IPS-11a (cell line): ENCODE measurements around the gene SBF1.

Source experiments
- H3K4me3 ChIP-seq: one replicate; pipeline ENCODE4 v1.5.1; 2013; ENCODE audit warnings: low read depth, low read length, control low read depth

SBF1 gene

GRCh38 chr22:50507421-50507990 is 32.7 kb upstream of the SBF1 start, which contains the start of gene LMF2:
Gene LMF2 (minus strand): TSS chr22:50507702. CDS start chr22:50507675, 27 bp downstream.
- peak within 1 kb of the TSS; percentile 94 for H3K4me3 ChIP-seq

DNA sequence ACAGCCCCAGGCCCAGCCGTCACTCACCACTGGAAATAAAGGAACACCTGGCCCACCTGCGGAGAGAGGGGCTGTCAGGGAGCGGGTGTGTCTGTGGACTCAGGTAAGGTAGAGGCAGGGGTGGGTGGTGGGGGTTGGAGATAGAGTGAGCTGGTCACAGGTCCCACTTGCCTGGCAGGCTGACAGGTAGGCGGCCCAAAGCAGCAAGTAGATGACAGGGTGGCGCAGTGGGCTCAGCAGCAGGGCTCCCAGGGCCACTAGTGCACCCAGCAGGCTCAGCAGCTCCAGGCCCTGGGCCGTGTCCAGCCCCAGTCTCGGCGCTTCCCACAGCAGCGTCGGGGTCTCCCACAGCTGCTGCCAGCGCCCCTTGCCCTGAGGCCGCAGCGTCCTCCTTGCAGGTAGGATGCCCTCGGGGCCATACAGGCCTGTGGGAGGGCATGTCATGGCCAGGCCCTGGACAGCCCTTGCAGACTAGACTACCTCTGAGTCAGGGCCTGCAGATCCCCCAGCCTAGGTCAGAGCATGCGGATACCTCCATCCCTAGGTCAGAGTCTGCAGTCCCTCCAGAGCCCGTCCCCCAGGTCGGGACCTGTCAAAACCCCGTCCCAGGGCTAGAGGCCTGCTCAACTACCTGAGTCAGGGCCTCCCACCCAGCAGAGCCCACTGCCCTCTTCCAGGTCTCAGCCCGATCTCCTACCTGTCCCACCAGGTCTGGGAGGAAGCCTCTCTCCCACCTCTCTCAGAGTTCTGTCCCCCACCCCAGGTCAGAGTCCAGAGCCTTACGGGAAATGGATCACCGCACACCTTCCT is 32.0 kb upstream of the SBF1 start:
- peak overlapping the region; percentile 62 for H3K4me3 ChIP-seq

- H3K4me3 ChIP-seq = no peak overlapping the region
Observed at GRCh38 chr22:50505776-50506610, 31.2 kb upstream of the SBF1 start.

- no peak overlapping the region for H3K4me3 ChIP-seq
Observed at GRCh38 chr22:50505276-50505775, 30.5 kb upstream of the SBF1 start.

- H3K4me3 ChIP-seq = no peak overlapping the region
Observed at GRCh38 chr22:50504369-50505211, 29.8 kb upstream of the SBF1 start.

DNA sequence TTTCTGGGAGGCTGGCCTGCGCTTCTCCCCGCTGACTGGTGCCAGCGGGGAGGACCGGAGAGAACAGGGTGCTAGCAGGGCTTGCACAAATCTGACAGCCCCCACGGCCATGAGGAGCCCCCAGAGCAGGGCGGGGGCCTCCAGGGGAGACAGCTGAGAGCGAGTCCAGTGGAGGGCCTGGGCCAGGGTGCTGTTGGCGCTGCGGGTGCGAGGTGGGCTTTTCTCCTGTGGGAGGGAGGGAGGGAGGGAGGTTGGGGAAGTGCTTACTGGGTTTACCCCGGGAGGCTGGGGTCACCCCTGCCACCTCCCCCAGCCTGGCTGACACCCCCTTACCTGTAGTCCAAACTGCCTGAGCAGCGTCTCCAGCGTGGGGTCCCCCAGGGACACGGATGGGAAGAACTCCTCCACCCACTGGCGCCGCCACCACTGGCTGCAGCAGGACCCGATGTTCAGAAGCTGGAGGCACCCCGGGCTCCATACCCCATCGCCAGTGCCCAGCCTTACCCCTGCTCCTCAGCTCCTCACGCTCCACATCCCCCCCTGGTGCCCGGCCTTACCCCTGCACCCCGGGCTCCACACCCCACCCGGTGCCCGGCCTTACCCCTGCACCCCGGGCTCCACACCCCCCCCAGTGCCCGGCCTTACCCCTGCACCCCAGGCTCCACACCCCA is 28.8 kb upstream of the SBF1 start:
- no peak overlapping the region for H3K4me3 ChIP-seq

GRCh38 chr22:50502628-50503474 is 28.0 kb upstream of the SBF1 start:
- no peak overlapping the region for H3K4me3 ChIP-seq

GRCh38 chr22:50502096-50502495 is 27.3 kb upstream of the SBF1 start:
- H3K4me3 ChIP-seq = no peak overlapping the region

DNA sequence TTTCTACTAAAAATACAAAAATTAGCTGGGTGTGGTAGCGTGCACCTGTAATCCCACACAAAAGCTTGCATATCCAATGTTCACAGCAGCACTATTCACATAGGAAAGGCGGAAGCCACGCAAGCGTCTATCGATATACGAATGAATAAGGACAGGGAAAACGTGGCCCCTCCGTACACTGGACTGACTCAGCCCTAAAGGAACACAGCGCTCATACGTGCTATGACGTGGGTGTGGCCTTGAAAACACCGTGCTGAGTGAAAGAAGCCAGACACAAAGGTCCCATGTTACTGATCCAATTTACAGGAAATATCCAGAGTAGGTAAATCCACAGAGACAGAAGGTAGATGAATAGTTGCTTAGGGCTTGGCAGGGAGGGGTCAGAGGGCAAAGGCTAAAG is 25.6 kb upstream of the SBF1 start:
- no peak overlapping the region for H3K4me3 ChIP-seq

DNA sequence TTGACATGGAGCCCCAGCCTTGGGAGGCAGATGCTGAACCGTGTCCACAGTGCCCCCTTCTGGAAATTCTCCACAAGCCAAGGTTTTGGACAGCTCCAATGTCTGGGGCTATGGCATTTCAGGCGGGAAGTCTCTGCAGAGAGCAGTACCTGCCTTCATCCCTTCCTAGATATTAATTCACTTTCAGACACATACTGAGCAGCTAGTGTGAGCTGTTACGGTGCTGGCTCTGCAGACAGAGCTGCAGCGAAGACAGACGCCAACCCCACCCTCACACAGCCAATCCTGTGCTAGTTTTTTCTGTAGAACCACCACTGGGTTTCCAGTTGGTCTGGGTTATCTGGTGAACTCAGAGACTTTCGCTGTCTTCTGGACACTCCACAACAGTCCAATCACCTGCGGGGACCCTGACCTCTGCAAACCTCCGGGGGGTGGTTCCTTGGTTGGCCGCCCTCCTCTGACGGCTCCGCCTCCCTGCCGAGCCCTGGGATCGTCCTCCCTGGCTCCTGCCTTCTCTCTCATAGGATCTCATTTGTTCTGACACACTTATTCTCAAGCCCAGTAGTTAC is 23.6 kb upstream of the SBF1 start:
- no peak overlapping the region for H3K4me3 ChIP-seq

- H3K4me3 ChIP-seq = no peak overlapping the region
Observed at GRCh38 chr22:50497093-50497492, 22.3 kb upstream of the SBF1 start.

DNA sequence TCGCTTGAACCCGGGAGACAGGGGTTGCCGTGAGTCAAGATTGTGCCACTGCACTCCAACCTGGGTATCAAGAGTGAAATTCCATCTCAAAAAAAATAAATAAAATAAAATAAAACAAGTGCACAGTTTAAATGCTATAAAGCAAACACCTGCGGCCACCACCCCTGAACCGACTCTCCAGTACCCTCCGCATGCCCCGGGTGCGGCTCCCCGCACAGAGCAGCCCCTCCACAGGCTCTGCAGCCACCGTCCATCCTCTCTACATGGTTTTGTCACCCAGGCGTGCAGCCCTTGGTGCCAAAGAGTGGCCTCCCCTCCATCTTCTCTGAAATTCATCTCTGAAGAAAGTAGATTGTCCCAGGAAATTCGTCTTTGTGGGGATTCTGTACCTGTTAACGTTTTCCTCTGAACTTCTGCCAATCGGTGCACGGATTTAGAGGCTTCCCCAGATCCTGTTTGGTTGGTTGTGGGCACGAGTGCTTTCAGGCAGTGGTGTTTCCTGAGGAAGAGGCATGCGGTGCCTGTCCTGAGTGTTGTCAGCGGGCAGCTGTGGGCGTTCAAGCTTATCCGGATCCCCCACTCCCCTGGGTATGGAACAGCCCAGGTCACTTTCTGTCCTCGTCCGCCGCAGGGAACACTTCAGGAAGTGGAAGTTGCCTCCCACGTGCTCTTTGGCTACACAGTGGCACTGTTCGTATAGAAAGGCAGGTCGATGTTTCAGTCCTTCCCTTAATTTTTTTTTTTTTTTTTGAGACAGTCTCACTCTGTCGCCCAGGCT is 15.9 kb upstream of the SBF1 start:
- no peak overlapping the region for H3K4me3 ChIP-seq

DNA sequence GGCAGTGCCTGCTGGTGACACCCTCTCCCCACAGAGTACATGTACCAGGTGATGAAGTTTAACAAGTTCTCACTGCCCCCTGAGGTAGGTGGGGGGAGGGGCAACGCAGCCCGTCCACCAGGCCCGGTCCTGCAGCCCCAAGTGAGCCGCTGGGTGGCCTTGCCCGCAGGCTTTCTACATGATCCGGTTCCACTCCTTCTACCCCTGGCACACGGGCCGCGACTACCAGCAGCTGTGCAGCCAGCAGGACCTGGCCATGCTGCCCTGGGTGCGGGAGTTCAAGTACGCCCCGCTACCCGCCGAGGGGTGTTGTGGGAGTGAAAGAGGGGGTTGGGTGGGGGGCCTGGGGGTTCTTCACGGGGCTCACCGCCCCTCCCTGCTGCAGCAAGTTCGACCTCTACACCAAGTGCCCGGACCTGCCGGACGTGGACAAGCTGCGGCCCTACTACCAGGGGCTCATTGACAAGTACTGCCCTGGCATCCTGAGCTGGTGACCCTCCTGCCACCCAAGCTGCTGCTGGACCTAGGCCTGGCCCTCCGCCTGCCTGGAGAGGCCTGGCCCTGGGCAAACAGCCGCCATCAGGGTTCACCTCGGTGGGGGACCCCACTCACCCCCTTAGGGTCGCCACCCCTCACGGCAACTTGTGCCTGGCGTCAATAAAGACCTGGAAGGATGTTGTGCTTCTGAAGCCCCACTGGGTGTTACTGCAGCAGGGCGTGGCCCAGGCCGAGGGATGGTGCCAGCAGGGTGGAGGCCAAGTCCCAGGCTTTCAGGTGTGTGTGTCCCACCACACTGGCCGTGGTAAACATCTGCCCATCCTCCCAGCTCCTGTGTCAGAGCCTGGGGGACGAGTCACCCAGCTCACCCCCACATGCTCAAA is 14.8 kb upstream of the SBF1 start:
- H3K4me3 ChIP-seq = no peak overlapping the region

DNA sequence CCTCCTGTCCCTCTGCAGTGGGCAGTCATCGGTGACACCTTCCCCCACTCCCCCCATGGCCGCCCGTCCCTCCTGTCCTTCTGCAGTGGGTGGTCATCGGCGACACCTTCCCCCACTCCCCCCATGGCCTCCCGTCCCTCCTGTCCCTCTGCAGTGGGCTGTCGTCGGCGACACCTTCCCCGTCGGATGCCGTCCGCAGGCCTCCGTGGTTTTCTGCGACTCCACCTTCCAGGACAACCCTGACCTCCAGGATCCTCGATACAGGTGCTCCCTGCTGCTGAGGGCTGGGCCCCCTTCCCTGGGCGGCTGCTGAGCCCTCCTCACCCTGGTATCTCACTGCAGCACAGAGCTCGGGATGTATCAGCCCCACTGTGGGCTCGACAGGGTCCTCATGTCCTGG is 14.1 kb upstream of the SBF1 start:
- no peak overlapping the region for H3K4me3 ChIP-seq

DNA sequence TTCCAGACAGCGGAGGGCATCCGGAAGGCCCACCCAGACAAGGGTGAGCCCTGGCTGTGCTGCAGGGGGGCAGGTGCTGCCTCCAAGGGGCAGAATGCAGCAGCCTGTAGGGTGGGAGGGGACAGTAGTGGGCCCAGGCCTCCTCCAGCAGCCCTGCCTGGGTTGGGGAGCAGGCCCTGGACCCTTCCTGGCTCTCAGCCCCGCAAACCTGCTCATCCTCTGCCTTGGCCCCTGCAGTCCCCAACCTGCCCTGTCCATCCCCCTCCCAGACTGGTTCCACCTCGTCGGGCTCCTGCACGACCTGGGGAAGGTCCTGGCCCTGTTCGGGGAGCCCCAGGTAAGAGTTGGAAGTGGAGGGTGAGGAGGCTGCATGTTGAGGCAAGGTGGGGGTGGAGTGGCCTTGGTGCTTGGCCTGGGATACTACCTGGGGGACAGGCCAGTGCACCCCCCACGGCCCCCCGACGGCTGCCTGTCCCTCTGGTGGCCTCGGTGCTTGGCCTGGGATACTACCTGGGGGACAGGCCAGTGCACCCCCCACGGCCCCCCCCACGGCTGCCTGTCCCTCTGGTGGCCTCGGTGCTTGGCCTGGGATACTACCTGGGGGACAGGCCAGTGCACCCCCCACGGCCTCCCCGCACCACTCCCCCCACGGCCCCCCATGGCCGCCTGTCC is 13.3 kb upstream of the SBF1 start:
- no peak overlapping the region for H3K4me3 ChIP-seq

- no peak overlapping the region for H3K4me3 ChIP-seq
Observed at GRCh38 chr22:50487290-50488005, 12.6 kb upstream of the SBF1 start.
